PC-3 (cell line): ENCODE data around the gene CEP170B.

Source experiments
- CTCF ChIP-seq: fragments of 300-600 bp; sonication (generic); conservative IDR thresholded peaks from 2 replicates; pipeline ENCODE4 v1.5.1; 2017; ENCODE audit warnings: antibody characterized with exemption, low read depth, mild to moderate bottlenecking, low read length
- EZH2 ChIP-seq: fragments of 300-600 bp; sonication (generic); IDR thresholded peaks from one replicate; pipeline ENCODE4 v1.6.1; 2017; ENCODE audit warnings: antibody characterized with exemption, mild to moderate bottlenecking, low read length; ENCODE audit not compliant: unreplicated experiment

- no peak; the same call in 1 of the 2 replicates for TF ChIP-seq CTCF
- no peak for TF ChIP-seq EZH2
Observed at GRCh38 chr14:104894331-104895206, 29.5 kb downstream of the CEP170B start.
